GM12878 (cell line): Measurements from ENCODE around the gene ABCG4. TPM values are rescaled to one million over a fixed set of nuclear protein-coding genes. Genes with fewer than 3 reads are reported as not detected.

Experiments
- ATAC-seq: fragments of 200-7000 bp; cut with Tn5 transposase; 3 replicates; pipeline ENCODE4 v1.9.1; 2020; ENCODE audit warnings: mild to moderate bottlenecking, moderate library complexity
- BruUV-seq: library from RNA; stranded (reverse); fragments of 400-500 nt; replicated peaks from 2 replicates; lab custom pipeline; 2021; lab: Mats Ljungman, UMichigan
- CTCF ChIA-PET: fragments of 300-600 bp; sonication (Branson Sonifier 250); formaldehyde crosslinking; extraction: SDS; loops from one replicate; lab custom pipeline; 2021; ENCODE audit warnings: inconsistent platforms; lab: Yijun Ruan, JAX
- POLR2A ChIA-PET: fragments of 350-600 bp; formaldehyde crosslinking; extraction: SDS; loops from one replicate; lab custom pipeline; 2021; ENCODE audit warnings: inconsistent platforms; lab: Charles Lee
- RAD21 ChIA-PET: fragments of 300-600 bp; sonication (Branson Sonifier 250); formaldehyde crosslinking; loops from one replicate; lab custom pipeline; 2023; ENCODE audit warnings: antibody characterized with exemption; ENCODE audit not compliant: unreplicated experiment; lab: Charles Lee
- SMC1A ChIA-PET: fragments of 300-600 bp; sonication (Branson Sonifier 250); formaldehyde crosslinking; loops from one replicate; lab custom pipeline; 2023; ENCODE audit not compliant: unreplicated experiment, uncharacterized antibody; lab: Charles Lee
- DNase-seq: peaks from one replicate; pipeline ENCODE4 v3.0.0-alpha.2; 2011; ENCODE audit warnings: low read depth, low spot score
- FAIRE-seq: peaks from 3 replicates; lab custom pipeline; 2011; peaks lifted over from hg19 to GRCh38; lab: Jason Lieb, UNC
- H2AFZ ChIP-seq: 2 replicates; pipeline ENCODE4 v1.6.0; 2011; ENCODE audit warnings: low read depth, low read length, control low read depth; ENCODE audit not compliant: control insufficient read depth
- H3K27ac ChIP-seq: 2 replicates; pipeline ENCODE4 v1.5.1; 2011; ENCODE audit warnings: control low read depth; ENCODE audit not compliant: control insufficient read depth, insufficient read depth
- H3K27me3 ChIP-seq, 2 experiments: replicated peaks in 1 of 2; 2 replicates each; pipeline versions ENCODE4 v1.6.0 to v1.6.1; 2011; ENCODE audit warnings: low read length in 1 of 2; ENCODE audit not compliant: control insufficient read depth in 2 of 2, insufficient read depth in 2 of 2
- H3K36me3 ChIP-seq, 2 experiments: 2 replicates each; pipeline ENCODE4 v1.5.1; 2011; ENCODE audit warnings: low read length in 1 of 2; ENCODE audit not compliant: control insufficient read depth in 2 of 2, insufficient read depth in 2 of 2
- H3K4me1 ChIP-seq: 2 replicates; pipeline ENCODE4 v1.6.1; 2011; ENCODE audit warnings: mild to moderate bottlenecking, low read length, moderate library complexity, mixed read lengths; ENCODE audit not compliant: control insufficient read depth, insufficient read depth
- H3K4me2 ChIP-seq: 2 replicates; pipeline ENCODE4 v1.6.0; 2011; ENCODE audit warnings: control low read depth; ENCODE audit not compliant: control insufficient read depth, insufficient read depth
- H3K4me3 ChIP-seq: fragments of 200-600 bp; sonication (generic); 2 replicates; pipeline ENCODE4 v1.5.1; 2016
- H3K79me2 ChIP-seq: 2 replicates; pipeline ENCODE4 v1.6.0; 2011; ENCODE audit warnings: low read length; ENCODE audit not compliant: control insufficient read depth, insufficient read depth
- H3K9ac ChIP-seq: 2 replicates; pipeline ENCODE4 v1.8.0; 2011; ENCODE audit warnings: low read length, control low read depth, mixed read lengths; ENCODE audit not compliant: control insufficient read depth, insufficient read depth
- H3K9me3 ChIP-seq: replicated peaks from 3 replicates; pipeline ENCODE4 v1.5.1; 2011; ENCODE audit warnings: mild to moderate bottlenecking, low read length; ENCODE audit not compliant: control insufficient read depth, insufficient read depth
- H4K20me1 ChIP-seq: 2 replicates; pipeline ENCODE4 v1.6.0; 2011; ENCODE audit not compliant: control insufficient read depth, insufficient read depth
- CHD1 ChIP-seq: IDR thresholded peaks from 2 replicates; pipeline ENCODE4 v1.6.1; 2012; ENCODE audit warnings: low read depth, low read length, improper control_type of control experiment
- E2F4 ChIP-seq: IDR thresholded peaks from 2 replicates; pipeline ENCODE4 v1.6.1; 2012; ENCODE audit warnings: low read depth, low read length, improper control_type of control experiment
- FOXK2 ChIP-seq: fragments of 450-650 bp; IDR thresholded peaks from 2 replicates; pipeline ENCODE4 v1.6.1; 2017; ENCODE audit warnings: mild to moderate bottlenecking, moderate library complexity
- FOXM1 ChIP-seq: IDR thresholded peaks from 2 replicates; pipeline ENCODE4 v1.6.1; 2012; ENCODE audit warnings: low read depth, mild to moderate bottlenecking, inconsistent platforms, low read length, moderate library complexity
- HDAC6 ChIP-seq: fragments of 200-600 bp; sonication (generic); IDR thresholded peaks from one replicate; pipeline ENCODE4 v1.8.0; 2017; ENCODE audit warnings: antibody characterized with exemption; ENCODE audit not compliant: unreplicated experiment
- NBN ChIP-seq: fragments of 450-650 bp; IDR thresholded peaks from 2 replicates; pipeline ENCODE4 v1.6.1; 2016
- NRF1 ChIP-seq: conservative IDR thresholded peaks from 2 replicates; pipeline ENCODE4 v1.6.1; 2011; ENCODE audit warnings: mild to moderate bottlenecking, low read depth, low read length, improper control_type of control experiment
- SUPT20H ChIP-seq: IDR thresholded peaks from 2 replicates; pipeline ENCODE4 v1.6.1; 2011; ENCODE audit warnings: low read depth, mild to moderate bottlenecking, low read length, moderate library complexity, borderline replicate concordance; ENCODE audit not compliant: control insufficient read depth
- TARDBP ChIP-seq: IDR thresholded peaks from 2 replicates; pipeline ENCODE4 v1.6.1; 2016; ENCODE audit warnings: borderline replicate concordance
- TCF3 ChIP-seq: IDR thresholded peaks from 2 replicates; pipeline ENCODE4 v1.6.1; 2012; ENCODE audit warnings: low read depth, mild to moderate bottlenecking, low read length, borderline replicate concordance; ENCODE audit not compliant: insufficient read depth
- TCF7 ChIP-seq: IDR thresholded peaks from 2 replicates; pipeline ENCODE4 v1.6.1; 2014; ENCODE audit warnings: antibody characterized with exemption, borderline replicate concordance
- WRNIP1 ChIP-seq: IDR thresholded peaks from 2 replicates; pipeline ENCODE4 v1.6.1; 2011; ENCODE audit warnings: low read depth, low read length, improper control_type of control experiment, borderline replicate concordance
- ZBTB33 ChIP-seq: fragments of 450-650 bp; IDR thresholded peaks from 2 replicates; pipeline ENCODE4 v1.6.1; 2017; ENCODE audit warnings: mild to moderate bottlenecking
- ZNF622 ChIP-seq: fragments of 450-650 bp; IDR thresholded peaks from 2 replicates; pipeline ENCODE4 v1.6.1; 2017; ENCODE audit warnings: mild to moderate bottlenecking, inconsistent platforms
- WGBS: methylation state at CpG from one replicate; pipeline ENCODE4 v1.1.6; 2016; ENCODE audit warnings: low lambda C conversion rate; ENCODE audit not compliant: insufficient replicate concordance, insufficient coverage; ENCODE audit errors: missing lambda C conversion rate; 5-methylcytosine and 5-hydroxymethylcytosine counted together
- in situ Hi-C: fragments of 300-500 bp; cut with MboI; formaldehyde crosslinking; loops from 9 replicates; pipeline ENCODE4 v1.14.3; 2018; ENCODE audit warnings: mixed read lengths
- intact Hi-C: fragments of 100-400 bp; cut with micrococcal nuclease; formaldehyde crosslinking; loops from one replicate; pipeline ENCODE4 v1.14.2; 2022; ENCODE audit not compliant: unreplicated experiment
- polyA plus RNA-seq, 11 experiments: library from polyadenylated mRNA; depleted of rRNA in 4 of 11; unstranded in 6 of 11; stranded (reverse) in 5 of 11; fragments of >200 nt; fragmentation: Nextera tagmentation in 4 of 11; fragmentation: Illumina TruSeq in 1 of 11; extraction: Ambion mirVana in 4 of 11; extraction: Trizol in 1 of 11; gene quantifications; 1 replicate in 1 of 11; 2 replicates in 10 of 11; pipeline versions ENCODE4 v1.2.1 to v1.2.3, GENCODE V29; 2011 to 2016; ENCODE audit warnings: inconsistent platforms in 2 of 11, missing spikeins in 2 of 11, low read depth in 1 of 11
- total RNA-seq, 4 experiments: library from RNA; depleted of rRNA in 3 of 4; stranded (reverse); fragments of >200 nt in 3 of 4; fragmentation: Illumina TruSeq in 1 of 4; extraction: Trizol in 1 of 4; gene quantifications; 2 replicates each; pipeline versions ENCODE4 v1.2.1 to v1.2.3, GENCODE V29; 2013 to 2021

ABCG4 gene
- total and polyA plus RNA-seq, 10 of the 15 experiments (the other 5 are each of a cell fraction or from before 2014, with no cell fraction given) = not detected

GRCh38 chr11:119161871-119162270, 13.0 kb downstream of the ABCG4 start:
- H3K9me3 ChIP-seq = no peaks in the 10 kb centered on the region
- in situ Hi-C loops = no loop called here
- BruUV-seq = no TSS peak
- H4K20me1 ChIP-seq = no peaks in the 10 kb centered on the region
- FAIRE-seq (no peak), ATAC-seq (no peak), DNase-seq (no peak)
- ChIA-PET CTCF (no interaction called here), SMC1A (no interaction called here), RAD21 (no interaction called here), POLR2A (no interaction called here)
- no peak overlapping the region for H3K4me3 ChIP-seq
- TF ChIP-seq FOXM1 (no peak), TARDBP (no peak), TCF7 (no peak), TCF3 (no peak), SUPT20H (no peak), ZNF622 (no peak), NRF1 (no peak), ZBTB33 (no peak), E2F4 (no peak), FOXK2 (no peak), WRNIP1 (no peak), CHD1 (no peak), NBN (no peak), HDAC6 (no peak)
- no peak overlapping the region for H3K9ac ChIP-seq
- H3K27me3 ChIP-seq = no peaks in the 10 kb centered on the region; a peak in 1 of 4 replicates
- H3K4me2 ChIP-seq = no peak overlapping the region
- H3K27ac ChIP-seq = no peak overlapping the region
- no peaks in the 10 kb centered on the region for H3K4me1 ChIP-seq
- H2AFZ ChIP-seq = no peak overlapping the region
- intact Hi-C loops = no loop called here
- 36% methylated on average over 8 of the region's 8 CpGs for WGBS
- H3K79me2 ChIP-seq = no peaks in the 10 kb centered on the region
- no peaks in the 10 kb centered on the region for H3K36me3 ChIP-seq
